K562 (cell line): Measurements from ENCODE around the gene TM7SF2. TPM values are rescaled to one million over a fixed set of nuclear protein-coding genes. Genes with fewer than 3 reads are reported as not detected.

Experiments
- ATAC-seq: fragments of 200-7000 bp; cut with Tn5 transposase; 3 replicates; pipeline ENCODE4 v1.9.1; 2020; ENCODE audit warnings: moderate library complexity
- BruUV-seq: library from RNA; stranded (reverse); fragments of 400-500 nt; replicated peaks from 2 replicates; lab custom pipeline; 2021; lab: Mats Ljungman, UMichigan
- CTCF ChIA-PET: fragments of 300-600 bp; formaldehyde crosslinking; extraction: SDS; loops from one replicate; lab custom pipeline; 2021; ENCODE audit warnings: low intra/inter-chr PET ratio; lab: Yijun Ruan, JAX
- POLR2A ChIA-PET: fragments of 300-600, 350-650 bp; sonication (Branson Sonifier 250); formaldehyde crosslinking; extraction: SDS; loops from one replicate; lab custom pipeline; 2021; ENCODE audit warnings: antibody characterized with exemption, inconsistent platforms; lab: Yijun Ruan, JAX
- DNase-seq, 4 experiments: peaks; one replicate each; pipeline versions ENCODE4 v3.0.0 to v3.0.0-alpha.2; 2011 to 2018; ENCODE audit warnings: low spot score in 3 of 4, mixed read lengths in 3 of 4; ENCODE audit errors: extremely low read depth in 1 of 4
- FAIRE-seq: peaks from 2 replicates; lab custom pipeline; 2011; peaks lifted over from hg19 to GRCh38; lab: Jason Lieb, UNC
- H2AFZ ChIP-seq: 2 replicates; pipeline ENCODE4 v1.6.0; 2011; ENCODE audit warnings: low read depth, low read length, control low read depth, inconsistent platforms
- H3K27ac ChIP-seq: fragments of 200-600 bp; 3 replicates; pipeline ENCODE4 v1.8.0; 2011; ENCODE audit warnings: low read depth, mild to moderate bottlenecking, control low read depth, inconsistent platforms, low read length, moderate library complexity, mixed read lengths; ENCODE audit errors: extremely low read depth
- H3K27me3 ChIP-seq, 2 experiments: fragments of 300-600 bp in 1 of 2; 2 replicates in 1 of 2; 3 replicates in 1 of 2; pipeline versions ENCODE4 v1.6.0 to v1.8.0; 2011; ENCODE audit warnings: inconsistent platforms in 2 of 2, low read length in 2 of 2, mild to moderate bottlenecking in 1 of 2, mixed read lengths in 1 of 2, moderate library complexity in 1 of 2; ENCODE audit not compliant: control insufficient read depth in 2 of 2, insufficient read depth in 2 of 2
- H3K36me3 ChIP-seq: fragments of 300-600 bp; 3 replicates; pipeline ENCODE4 v1.8.0; 2011; ENCODE audit warnings: mild to moderate bottlenecking, low read length, inconsistent platforms; ENCODE audit not compliant: control insufficient read depth, insufficient read depth
- H3K4me1 ChIP-seq, 2 experiments: fragments of 200-600 bp in 1 of 2; replicated peaks in 1 of 2; 2 replicates in 1 of 2; 3 replicates in 1 of 2; pipeline versions ENCODE4 v1.5.1 to v1.8.0; 2011; ENCODE audit warnings: inconsistent platforms in 2 of 2, low read length in 2 of 2, mild to moderate bottlenecking in 1 of 2, mixed read lengths in 1 of 2, moderate library complexity in 1 of 2; ENCODE audit not compliant: control insufficient read depth in 2 of 2, insufficient read depth in 2 of 2
- H3K4me2 ChIP-seq: 2 replicates; pipeline ENCODE4 v1.6.1; 2011; ENCODE audit warnings: low read length, control low read depth, inconsistent platforms, mixed read lengths; ENCODE audit not compliant: insufficient read depth
- H3K4me3 ChIP-seq: fragments of 200-600 bp; sonication (generic), shearing (Covaris generic); 2 replicates; pipeline ENCODE4 v1.5.1; 2016; ENCODE audit warnings: control low read depth, inconsistent platforms
- H3K79me2 ChIP-seq: fragments of 200-600 bp; 3 replicates; pipeline ENCODE4 v1.8.0; 2011; ENCODE audit warnings: low read length, inconsistent platforms; ENCODE audit not compliant: control insufficient read depth, insufficient read depth
- H3K9ac ChIP-seq, 2 experiments: 2 replicates each; pipeline versions ENCODE4 v1.6.0 to v1.6.1; 2011; ENCODE audit warnings: low read depth in 2 of 2, low read length in 2 of 2, control low read depth in 1 of 2, inconsistent platforms in 1 of 2, mild to moderate bottlenecking in 1 of 2, mixed read lengths in 1 of 2; ENCODE audit not compliant: insufficient read depth in 1 of 2
- H3K9me1 ChIP-seq: one replicate; pipeline ENCODE4 v1.6.0; 2011; ENCODE audit warnings: inconsistent platforms, mild to moderate bottlenecking, low read length, moderate library complexity; ENCODE audit not compliant: control insufficient read depth, insufficient read depth
- H3K9me3 ChIP-seq: replicated peaks from 2 replicates; pipeline ENCODE4 v1.5.1; 2011; ENCODE audit warnings: low read depth, low read length, inconsistent platforms; ENCODE audit not compliant: control insufficient read depth, insufficient read depth
- H4K20me1 ChIP-seq: replicated peaks from 2 replicates; pipeline ENCODE4 v1.6.1; 2011; ENCODE audit warnings: low read length, inconsistent platforms, mixed read lengths; ENCODE audit not compliant: control insufficient read depth, insufficient read depth
- CAMTA2 ChIP-seq: fragments of 250-450 bp; sonication (Bioruptor Pico); conservative IDR thresholded peaks from 2 replicates; pipeline ENCODE4 v1.5.1; 2022
- RBFOX2 ChIP-seq: fragments of 200-400 bp; formaldehyde crosslinking; IDR thresholded peaks from 2 replicates; pipeline ENCODE4 v1.6.1; 2017; ENCODE audit warnings: low read depth, mild to moderate bottlenecking, low read length, moderate library complexity
- YY1 ChIP-seq, 3 experiments: IDR thresholded peaks; 2 replicates each; pipeline ENCODE4 v1.6.1; 2011; ENCODE audit warnings: low read length in 2 of 3, mild to moderate bottlenecking in 2 of 3, moderate library complexity in 2 of 3, borderline replicate concordance in 1 of 3, control low read depth in 1 of 3, low read depth in 1 of 3; ENCODE audit not compliant: insufficient read depth in 3 of 3, insufficient replicate concordance in 2 of 3, control insufficient read depth in 1 of 3, insufficient read length in 1 of 3; ENCODE audit errors: extremely low read depth in 1 of 3
- ZFX ChIP-seq: sonication (generic); formaldehyde crosslinking; IDR thresholded peaks from 2 replicates; pipeline ENCODE4 v1.8.0; 2022; ENCODE audit warnings: mild to moderate bottlenecking, missing genetic modification reagents, moderate library complexity
- WGBS: fragments of 100-300 bp; shearing (Covaris generic); methylation state at CpG from one replicate; pipeline ENCODE4 v1.1.6; 2016; ENCODE audit warnings: low coverage, mixed read lengths; ENCODE audit not compliant: insufficient coverage; ENCODE audit errors: missing lambda C conversion rate; 5-methylcytosine and 5-hydroxymethylcytosine counted together
- in situ Hi-C: fragments of 300-500 bp; cut with MboI; formaldehyde crosslinking; loops from 4 replicates; pipeline ENCODE4 v1.15.0; 2018; ENCODE audit warnings: inconsistent platforms, mixed read lengths
- intact Hi-C: fragments of 100-400 bp; cut with micrococcal nuclease; formaldehyde crosslinking; loops from 2 replicates; pipeline ENCODE4 v1.14.2; 2022
- polyA plus RNA-seq, 8 experiments: library from polyadenylated mRNA; depleted of rRNA in 4 of 8; stranded (reverse) in 5 of 8; unstranded in 3 of 8; fragments of >200 nt; fragmentation: Nextera tagmentation in 2 of 8; fragmentation: Illumina TruSeq in 1 of 8; extraction: Ambion mirVana in 2 of 8; extraction: Trizol in 1 of 8; gene quantifications; 2 replicates each; pipeline versions ENCODE4 v1.2.1 to v1.2.3, GENCODE V29; 2011 to 2014; ENCODE audit warnings: inconsistent platforms in 1 of 8, missing spikeins in 1 of 8
- total RNA-seq, 7 experiments: library from RNA; depleted of rRNA in 6 of 7; stranded (reverse); fragments of >200 nt in 6 of 7; fragmentation: Illumina TruSeq in 2 of 7; extraction: Trizol in 2 of 7; gene quantifications; 2 replicates each; pipeline versions ENCODE4 v1.2.1 to v1.2.3, GENCODE V29; 2011 to 2021; ENCODE audit warnings: low replicate concordance in 1 of 7

The TM7SF2 gene
- total and polyA plus RNA-seq, 9 of the 15 experiments (the other 6 are each of a cell fraction or from before 2014, with no cell fraction given), result 1.2 to 22.0 (median 14.3) TPM

GRCh38 chr11:65078786-65079342 is 32.8 kb upstream of the TM7SF2 start:
- peak; percentile 39 for TF ChIP-seq RBFOX2
- peak; percentile 54 to 89 (median 67) for TF ChIP-seq YY1 (IDR thresholded peaks at IDR 0.05; ENCODE audit: borderline replicate concordance in 1 of 3, control insufficient read depth in 1 of 3, extremely low read depth in 1 of 3, insufficient read depth in 3 of 3, insufficient read length in 1 of 3, insufficient replicate concordance in 2 of 3, low read depth in 1 of 3, low read length in 2 of 3)
- TF ChIP-seq ZFX (CRISPR knock-in tag), result 0 out of 2 replicates have a peak, but pooled peaks have one; percentile 7
- no peak for TF ChIP-seq CAMTA2 (CRISPR knock-in tag)
- peak overlapping the region; percentile 16; the same call in 1 of the 3 replicates for H3K27ac ChIP-seq
- H2AFZ ChIP-seq, result no peak overlapping the region
- BruUV-seq, result no TSS peak
- H3K36me3 ChIP-seq, result peaks cover 74% of the 10 kb centered on the region
- H3K79me2 ChIP-seq, result peaks cover 60% of the 10 kb centered on the region
- WGBS, result 78% methylated on average over 8 of the region's 9 CpGs
- ATAC-seq, result no peak; the same call in 2 of the 3 replicates
- H3K4me2 ChIP-seq, result no peak overlapping the region
- no peaks in the 10 kb centered on the region for H3K9me3 ChIP-seq
- ChIA-PET CTCF (interaction anchor here (1.6 to 3.0 kb wide), 2 partner anchors 65 to 232 kb away, joined by 5 to 18 read pairs; partner anchors contain the start of gene ARL2), POLR2A (interaction anchor here (0.9 to 2.0 kb wide), 6 partner anchors 9 to 31 kb away, joined by 3 to 5 read pairs (median 3); no protein-coding TSS in a partner anchor)
- no peaks in the 10 kb centered on the region for H3K9me1 ChIP-seq
- intact Hi-C loops (loop anchor here (1.0 kb wide), 1 partner anchor 65 kb away; the partner anchor contains the start of gene ARL2), in situ Hi-C loops (no loop called here)
- peaks cover 6% of the 10 kb centered on the region; the same call in 1 of the 2 replicates for H4K20me1 ChIP-seq
- H3K4me3 ChIP-seq, result no peak overlapping the region
- H3K9ac ChIP-seq, result peak overlapping the region in 1 of 2 experiments; percentile 59; a peak in 3 of 4 replicates
- no peaks in the 10 kb centered on the region; a peak in 1 of 5 replicates for H3K27me3 ChIP-seq
- no peak for FAIRE-seq
- DNase-seq, result no peak
- H3K4me1 ChIP-seq, result peaks cover 20 to 23% of the 10 kb centered on the region in 2 experiments; a peak in 4 of 5 replicates
